ENCODE results near the gene ITPR1.

GRCh38 chr3:4580346-4581123, 87.4 kb downstream of the ITPR1 start:
- TF ChIP-seq CTCF (IDR thresholded peaks at IDR 0.05) (no peak), POLR2AphosphoS5 (IDR thresholded peaks at IDR 0.05) (no peak), EP300 (IDR thresholded peaks at IDR 0.05; ENCODE audit: low read depth) (no peak)
